HepG2 (cell line): ENCODE results near the gene DDOST. TPM values are rescaled to one million over a fixed set of nuclear protein-coding genes. Genes with fewer than 3 reads are reported as not detected.

Source experiments
- ATAC-seq: fragments of 200-7000 bp; cut with Tn5 transposase; 3 replicates; pipeline ENCODE4 v1.9.1; 2020; ENCODE audit warnings: mild to moderate bottlenecking, moderate library complexity
- BruUV-seq: library from RNA; stranded (reverse); fragments of 400-500 nt; replicated peaks from 2 replicates; lab custom pipeline; 2021; lab: Mats Ljungman, UMichigan
- CTCF ChIA-PET: fragments of 300-600 bp; formaldehyde crosslinking; extraction: SDS; loops from one replicate; lab custom pipeline; 2021; ENCODE audit warnings: low total read pairs, inconsistent platforms, low intra/inter-chr PET ratio; lab: Yijun Ruan, JAX
- POLR2A ChIA-PET: fragments of 350-600 bp; sonication (Branson Sonifier 250); formaldehyde crosslinking; loops from one replicate; lab custom pipeline; 2020; ENCODE audit warnings: antibody characterized with exemption, inconsistent platforms; lab: Yijun Ruan, JAX
- DNase-seq: peaks from one replicate; pipeline ENCODE4 v3.0.0-alpha.2; 2015; ENCODE audit warnings: low spot score
- FAIRE-seq: peaks from 3 replicates; lab custom pipeline; 2011; peaks lifted over from hg19 to GRCh38; lab: Jason Lieb, UNC
- H2AFZ ChIP-seq: one replicate; pipeline ENCODE4 v1.6.1; 2011; ENCODE audit warnings: low read length, inconsistent platforms
- H3K27ac ChIP-seq: fragments of 300-600 bp; 3 replicates; pipeline ENCODE4 v1.8.0; 2011; ENCODE audit warnings: mixed run types, mild to moderate bottlenecking, mixed read lengths, low read length, inconsistent platforms; ENCODE audit not compliant: insufficient read depth; ENCODE audit errors: extremely low read length
- H3K27me3 ChIP-seq, 2 experiments: fragments of 200-600 bp in 1 of 2; 2 replicates in 1 of 2; 3 replicates in 1 of 2; pipeline versions ENCODE4 v1.6.0 to v1.8.0; 2011; ENCODE audit warnings: low read length in 2 of 2, mild to moderate bottlenecking in 2 of 2, moderate library complexity in 2 of 2, inconsistent platforms in 1 of 2; ENCODE audit not compliant: insufficient read depth in 2 of 2, control insufficient read depth in 1 of 2
- H3K36me3 ChIP-seq, 2 experiments: fragments of 200-600 bp in 1 of 2; replicated peaks in 1 of 2; 2 replicates in 1 of 2; 3 replicates in 1 of 2; pipeline versions ENCODE4 v1.5.1 to v1.8.0; 2011; ENCODE audit warnings: low read length in 2 of 2, inconsistent platforms in 1 of 2; ENCODE audit not compliant: insufficient read depth in 2 of 2, control insufficient read depth in 1 of 2
- H3K4me1 ChIP-seq: 2 replicates; pipeline ENCODE4 v1.5.1; 2012; ENCODE audit warnings: low read length, inconsistent platforms; ENCODE audit not compliant: insufficient read depth
- H3K4me2 ChIP-seq: 2 replicates; pipeline ENCODE4 v1.6.0; 2011; ENCODE audit warnings: low read depth, low read length, inconsistent platforms
- H3K4me3 ChIP-seq, 3 experiments: fragments of 200-600 bp in 1 of 3; sonication (generic), shearing (Covaris generic) in 1 of 3; replicated peaks in 1 of 3; 2 replicates each; pipeline ENCODE4 v1.5.1; 2011 to 2016; ENCODE audit warnings: low read length in 3 of 3, inconsistent platforms in 2 of 3, low read depth in 2 of 3, mild to moderate bottlenecking in 2 of 3, control low read depth in 1 of 3, mixed read lengths in 1 of 3; ENCODE audit not compliant: insufficient read depth in 1 of 3
- H3K79me2 ChIP-seq: one replicate; pipeline ENCODE4 v1.6.1; 2011; ENCODE audit warnings: low read length, inconsistent platforms; ENCODE audit not compliant: insufficient read depth
- H3K9ac ChIP-seq: 2 replicates; pipeline ENCODE4 v1.6.0; 2011; ENCODE audit warnings: mild to moderate bottlenecking, low read depth, low read length, inconsistent platforms; ENCODE audit not compliant: insufficient read depth
- H3K9me3 ChIP-seq: 2 replicates; pipeline ENCODE4 v1.5.1; 2012; ENCODE audit warnings: mild to moderate bottlenecking, low read length
- H4K20me1 ChIP-seq: 2 replicates; pipeline ENCODE4 v1.6.0; 2011; ENCODE audit warnings: inconsistent platforms, mild to moderate bottlenecking, low read length, moderate library complexity; ENCODE audit not compliant: insufficient read depth
- BCLAF1 ChIP-seq: fragments of 450-650 bp; IDR thresholded peaks from 2 replicates; pipeline ENCODE4 v1.6.1; 2017; ENCODE audit warnings: mild to moderate bottlenecking
- CCAR2 ChIP-seq: fragments of 200-400 bp; formaldehyde crosslinking; optimal IDR thresholded peaks from 2 replicates; pipeline ENCODE3; 2018; ENCODE audit warnings: low read depth, mild to moderate bottlenecking, low read length, moderate library complexity
- HOXA5 ChIP-seq: sonication (generic); formaldehyde crosslinking; IDR thresholded peaks from 2 replicates; pipeline ENCODE4 v1.4.0; 2020; ENCODE audit warnings: missing genetic modification reagents
- JUN ChIP-seq: sonication (generic); formaldehyde crosslinking; IDR thresholded peaks from 2 replicates; pipeline ENCODE4 v1.4.0; 2020; ENCODE audit warnings: mild to moderate bottlenecking, missing genetic modification reagents
- MED1 ChIP-seq: sonication (generic); formaldehyde crosslinking; IDR thresholded peaks from 2 replicates; pipeline ENCODE4 v1.4.0; 2020; ENCODE audit warnings: missing genetic modification reagents
- MTA3 ChIP-seq: sonication (generic); formaldehyde crosslinking; IDR thresholded peaks from 2 replicates; pipeline ENCODE4 v1.4.0; 2020; ENCODE audit warnings: missing genetic modification reagents
- RFXAP ChIP-seq: sonication (generic); formaldehyde crosslinking; IDR thresholded peaks from 2 replicates; pipeline ENCODE4 v1.4.0; 2020; ENCODE audit warnings: missing genetic modification reagents, borderline replicate concordance
- SALL1 ChIP-seq: sonication (generic); formaldehyde crosslinking; IDR thresholded peaks from 2 replicates; pipeline ENCODE4 v1.8.0; 2022; ENCODE audit warnings: mild to moderate bottlenecking, missing genetic modification reagents
- TBP ChIP-seq: sonication (generic); formaldehyde crosslinking; IDR thresholded peaks from 2 replicates; pipeline ENCODE4 v1.5.0; 2020; ENCODE audit warnings: missing genetic modification reagents
- TFDP1 ChIP-seq: IDR thresholded peaks from 2 replicates; pipeline ENCODE4 v1.6.1; 2016; ENCODE audit warnings: missing compliant biosample characterization, missing genetic modification reagents, borderline replicate concordance
- TRAFD1 ChIP-seq: sonication (generic); formaldehyde crosslinking; IDR thresholded peaks from 2 replicates; pipeline ENCODE4 v1.5.1; 2020; ENCODE audit warnings: missing genetic modification reagents, mild to moderate bottlenecking, borderline replicate concordance
- ZKSCAN1 ChIP-seq: fragments of 150-350 bp; IDR thresholded peaks from 2 replicates; pipeline ENCODE4 v1.6.1; 2014; ENCODE audit warnings: low read length
- ZNF143 ChIP-seq: sonication (generic); formaldehyde crosslinking; IDR thresholded peaks from 2 replicates; pipeline ENCODE4 v1.4.0; 2020; ENCODE audit warnings: missing genetic modification reagents
- ZNF563 ChIP-seq: sonication (generic); formaldehyde crosslinking; IDR thresholded peaks from 2 replicates; pipeline ENCODE4 v1.8.0; 2022; ENCODE audit warnings: mild to moderate bottlenecking, moderate library complexity, missing genetic modification reagents
- WGBS: methylation state at CpG from one replicate; pipeline ENCODE4 v1.1.6; 2017; ENCODE audit warnings: low lambda C conversion rate; 5-methylcytosine and 5-hydroxymethylcytosine counted together
- in situ Hi-C: cut with HindIII; loops from 2 replicates; pipeline ENCODE4 v1.10.0; 2017; ENCODE audit warnings: low pct_unique_long_range_greater_than_20kb; ENCODE audit not compliant: extremely low pct_ligation_motif_present
- intact Hi-C: fragments of 100-400 bp; cut with micrococcal nuclease; formaldehyde crosslinking; loops from one replicate; pipeline ENCODE4 v1.10.0; 2022; ENCODE audit not compliant: unreplicated experiment
- polyA plus RNA-seq, 8 experiments: library from polyadenylated mRNA; depleted of rRNA in 3 of 8; stranded (reverse) in 7 of 8; unstranded in 1 of 8; fragments of >200 nt; fragmentation: Illumina TruSeq in 4 of 8; extraction: Trizol in 4 of 8; gene quantifications; 2 replicates each; pipeline versions ENCODE4 v1.2.1 to v1.2.3, GENCODE V29; 2011 to 2016; ENCODE audit warnings: low read depth in 4 of 8, missing spikeins in 1 of 8, mixed read lengths in 1 of 8; ENCODE audit not compliant: insufficient read depth in 1 of 8
- total RNA-seq, 5 experiments: library from RNA; depleted of rRNA; stranded (reverse); fragments of >200 nt; fragmentation: Illumina TruSeq; extraction: Trizol; gene quantifications; 2 replicates each; pipeline ENCODE4 v1.2.3, GENCODE V29; 2016; ENCODE audit warnings: low read depth in 1 of 5
- TF ChIP-seq, protein P1 (sequence below): sonication (generic); formaldehyde crosslinking; IDR thresholded peaks from 2 replicates; pipeline ENCODE4 v1.5.0; 2020; ENCODE audit warnings: mild to moderate bottlenecking, missing genetic modification reagents, borderline replicate concordance
- TF ChIP-seq, protein P2 (sequence below): sonication (generic); formaldehyde crosslinking; IDR thresholded peaks from 2 replicates; pipeline ENCODE4 v1.4.0; 2020; ENCODE audit warnings: missing genetic modification reagents, borderline replicate concordance

Gene DDOST
- total and polyA plus RNA-seq, 2 of the 13 experiments (the other 11 are each of a cell fraction or from before 2014, with no cell fraction given): 335 to 494 TPM

DNA sequence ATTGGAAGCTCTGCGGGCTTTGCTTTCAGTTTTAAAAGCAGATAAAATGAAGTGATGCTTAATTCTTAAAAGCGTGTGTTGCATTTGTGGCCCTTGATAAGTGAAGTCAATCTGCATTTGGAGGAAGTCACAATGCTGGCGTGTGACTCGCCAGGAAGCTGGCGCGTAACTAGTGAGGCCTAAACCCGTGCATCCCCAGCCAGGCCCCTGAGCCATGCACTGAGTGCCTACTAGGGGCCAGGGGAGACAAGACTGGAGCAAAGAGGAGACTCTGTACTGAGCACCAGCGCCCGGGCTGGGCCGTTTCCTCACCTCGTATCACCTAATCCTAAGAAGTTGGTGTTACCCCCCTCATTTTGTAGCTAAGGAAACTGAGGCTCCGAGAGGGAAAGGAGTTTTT is 4.6 kb upstream of the DDOST start:
- ChIA-PET POLR2A (interaction anchor here (1.4 kb wide), 1 partner anchor 23 kb away, joined by 3 read pairs; no protein-coding TSS in a partner anchor), CTCF (no interaction called here)
- Histone ChIP-seq H3K9ac (no peak overlapping the region), H3K36me3 (no peaks in the 10 kb centered on the region), H3K4me1 (peaks cover 11% of the 10 kb centered on the region), H2AFZ (no peak overlapping the region), H4K20me1 (no peaks in the 10 kb centered on the region), H3K4me3 (no peak overlapping the region), H3K27me3 (no peaks in the 10 kb centered on the region; a peak in 1 of 5 replicates), H3K27ac (no peak overlapping the region), H3K79me2 (peaks cover 5% of the 10 kb centered on the region), H3K4me2 (0 out of 2 replicates have a peak overlapping the region, but pooled peaks have one; percentile 7), H3K9me3 (no peaks in the 10 kb centered on the region)
- no peak for ATAC-seq
- in situ Hi-C loops (no loop called here), intact Hi-C loops (no loop called here)
- WGBS: 76% methylated on average over 7 of the region's 12 CpGs
- no TSS peak for BruUV-seq
- DNase-seq: no peak
- FAIRE-seq: no peak
- TF ChIP-seq TBP (CRISPR knock-in tag): no peak
- TF ChIP-seq HOXA5 (CRISPR knock-in tag): no peak
- no peak for TF ChIP-seq BCLAF1
- no peak for TF ChIP-seq ZKSCAN1
- TF ChIP-seq MTA3 (CRISPR knock-in tag): no peak
- no peak for TF ChIP-seq RFXAP (CRISPR knock-in tag)
- no peak for TF ChIP-seq ZNF143 (CRISPR knock-in tag)
- TF ChIP-seq, protein P1, sequence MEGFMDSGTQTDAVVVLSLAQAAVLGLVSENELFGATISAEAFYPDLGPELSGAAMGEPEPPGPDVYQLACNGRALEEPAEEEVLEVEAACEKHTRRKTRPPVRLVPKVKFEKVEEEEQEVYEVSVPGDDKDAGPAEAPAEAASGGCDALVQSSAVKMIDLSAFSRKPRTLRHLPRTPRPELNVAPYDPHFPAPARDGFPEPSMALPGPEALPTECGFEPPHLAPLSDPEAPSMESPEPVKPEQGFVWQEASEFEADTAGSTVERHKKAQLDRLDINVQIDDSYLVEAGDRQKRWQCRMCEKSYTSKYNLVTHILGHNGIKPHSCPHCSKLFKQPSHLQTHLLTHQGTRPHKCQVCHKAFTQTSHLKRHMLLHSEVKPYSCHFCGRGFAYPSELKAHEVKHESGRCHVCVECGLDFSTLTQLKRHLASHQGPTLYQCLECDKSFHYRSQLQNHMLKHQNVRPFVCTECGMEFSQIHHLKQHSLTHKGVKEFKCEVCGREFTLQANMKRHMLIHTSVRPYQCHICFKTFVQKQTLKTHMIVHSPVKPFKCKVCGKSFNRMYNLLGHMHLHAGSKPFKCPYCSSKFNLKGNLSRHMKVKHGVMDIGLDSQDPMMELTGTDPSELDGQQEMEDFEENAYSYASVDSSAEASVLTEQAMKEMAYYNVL (CRISPR knock-in tag): no peak
- TF ChIP-seq CCAR2: no peak
- no peak for TF ChIP-seq TFDP1
- no peak for TF ChIP-seq JUN (CRISPR knock-in tag)
- TF ChIP-seq SALL1: no peak
- TF ChIP-seq ZNF563 (CRISPR knock-in tag): no peak
- TF ChIP-seq, protein P2, sequence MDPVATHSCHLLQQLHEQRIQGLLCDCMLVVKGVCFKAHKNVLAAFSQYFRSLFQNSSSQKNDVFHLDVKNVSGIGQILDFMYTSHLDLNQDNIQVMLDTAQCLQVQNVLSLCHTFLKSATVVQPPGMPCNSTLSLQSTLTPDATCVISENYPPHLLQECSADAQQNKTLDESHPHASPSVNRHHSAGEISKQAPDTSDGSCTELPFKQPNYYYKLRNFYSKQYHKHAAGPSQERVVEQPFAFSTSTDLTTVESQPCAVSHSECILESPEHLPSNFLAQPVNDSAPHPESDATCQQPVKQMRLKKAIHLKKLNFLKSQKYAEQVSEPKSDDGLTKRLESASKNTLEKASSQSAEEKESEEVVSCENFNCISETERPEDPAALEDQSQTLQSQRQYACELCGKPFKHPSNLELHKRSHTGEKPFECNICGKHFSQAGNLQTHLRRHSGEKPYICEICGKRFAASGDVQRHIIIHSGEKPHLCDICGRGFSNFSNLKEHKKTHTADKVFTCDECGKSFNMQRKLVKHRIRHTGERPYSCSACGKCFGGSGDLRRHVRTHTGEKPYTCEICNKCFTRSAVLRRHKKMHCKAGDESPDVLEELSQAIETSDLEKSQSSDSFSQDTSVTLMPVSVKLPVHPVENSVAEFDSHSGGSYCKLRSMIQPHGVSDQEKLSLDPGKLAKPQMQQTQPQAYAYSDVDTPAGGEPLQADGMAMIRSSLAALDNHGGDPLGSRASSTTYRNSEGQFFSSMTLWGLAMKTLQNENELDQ (CRISPR knock-in tag): no peak
- TF ChIP-seq MED1 (CRISPR knock-in tag): no peak
- no peak for TF ChIP-seq TRAFD1 (CRISPR knock-in tag)
